Caco-2 (cell line): ENCODE measurements around the gene CLSTN2. TPM values are rescaled to one million over a fixed set of nuclear protein-coding genes. Genes with fewer than 3 reads are reported as not detected.

ENCODE experiments used
- BruUV-seq: library from RNA; stranded (reverse); fragments of 400-500 nt; replicated peaks from 2 replicates; lab custom pipeline; 2021; lab: Mats Ljungman, UMichigan
- CTCF ChIA-PET: fragments of 300-600 bp; sonication (Branson Sonifier 250); formaldehyde crosslinking; loops from one replicate; lab custom pipeline; 2022; ENCODE audit warnings: antibody characterized with exemption; lab: Charles Lee
- POLR2A ChIA-PET: fragments of 300-600 bp; sonication (Branson Sonifier 250); formaldehyde crosslinking; loops from one replicate; lab custom pipeline; 2022; ENCODE audit warnings: antibody characterized with exemption; lab: Charles Lee
- DNase-seq, 2 experiments: peaks; one replicate each; pipeline versions ENCODE4 v3.0.0 to v3.0.0-alpha.2; 2020 to 2022
- H3K27me3 ChIP-seq: replicated peaks from 2 replicates; pipeline ENCODE4 v1.6.0; 2011; ENCODE audit warnings: low read length; ENCODE audit not compliant: control insufficient read depth, insufficient read depth
- H3K36me3 ChIP-seq: 2 replicates; pipeline ENCODE4 v1.5.1; 2011; ENCODE audit warnings: low read length; ENCODE audit not compliant: control insufficient read depth, insufficient read depth
- H3K4me1 ChIP-seq: fragments of 250-450 bp; sonication (Bioruptor Pico); 2 replicates; pipeline ENCODE4 v1.5.1; 2020; ENCODE audit warnings: mild to moderate bottlenecking
- H3K4me3 ChIP-seq: 2 replicates; pipeline ENCODE4 v1.5.1; 2011; ENCODE audit warnings: low read depth, mild to moderate bottlenecking, control low read depth, low read length
- H3K9me3 ChIP-seq: fragments of 250-450 bp; sonication (Bioruptor Pico); 2 replicates; pipeline ENCODE4 v1.5.1; 2020; ENCODE audit warnings: mild to moderate bottlenecking, moderate library complexity
- H3K27ac Mint-ChIP-seq: one replicate; pipeline ENCODE4 v1.8.0; 2022; ENCODE audit warnings: mixed read lengths; ENCODE audit not compliant: unreplicated experiment
- H3K27me3 Mint-ChIP-seq: one replicate; pipeline ENCODE4 v1.8.0; 2022; ENCODE audit warnings: mixed read lengths; ENCODE audit not compliant: insufficient read depth, unreplicated experiment
- H3K36me3 Mint-ChIP-seq: one replicate; pipeline ENCODE4 v1.8.0; 2022; ENCODE audit warnings: mild to moderate bottlenecking, mixed read lengths; ENCODE audit not compliant: insufficient read depth, unreplicated experiment
- H3K4me1 Mint-ChIP-seq: one replicate; pipeline ENCODE4 v1.8.0; 2022; ENCODE audit warnings: low read depth, mixed read lengths; ENCODE audit not compliant: unreplicated experiment
- H3K4me3 Mint-ChIP-seq: one replicate; pipeline ENCODE4 v1.8.0; 2022; ENCODE audit warnings: mild to moderate bottlenecking, moderate library complexity, mixed read lengths; ENCODE audit not compliant: unreplicated experiment
- H3K9me3 Mint-ChIP-seq: one replicate; pipeline ENCODE4 v1.8.0; 2022; ENCODE audit warnings: mixed read lengths; ENCODE audit not compliant: unreplicated experiment
- CTCF ChIP-seq, 2 experiments: fragments of 200-600 bp in 1 of 2; IDR thresholded peaks; 1 replicate in 1 of 2; 2 replicates in 1 of 2; pipeline versions ENCODE4 v1.5.1 to v1.8.0; 2011 to 2022; ENCODE audit warnings: antibody characterized with exemption in 1 of 2, control low read depth in 1 of 2, inconsistent platforms in 1 of 2, low read depth in 1 of 2, low read length in 1 of 2, mild to moderate bottlenecking in 1 of 2, moderate library complexity in 1 of 2; ENCODE audit not compliant: insufficient read depth in 1 of 2, severe bottlenecking in 1 of 2, unreplicated experiment in 1 of 2
- intact Hi-C: fragments of 100-400 bp; cut with micrococcal nuclease; formaldehyde crosslinking; loops from one replicate; pipeline ENCODE4 v1.10.0; 2022; ENCODE audit not compliant: unreplicated experiment
- total RNA-seq: library from RNA; stranded (reverse); gene quantifications from 2 replicates; pipeline ENCODE4 v1.2.3, GENCODE V29; 2022

CLSTN2 gene
- total RNA-seq, 1 experiment from 2014 or later: 26.1 TPM

- H3K27me3 Mint-ChIP-seq: no peaks in the 10 kb centered on the region
- Histone ChIP-seq H3K4me1 (no peaks in the 10 kb centered on the region; the same call in 1 of the 2 replicates), H3K27me3 (no peaks in the 10 kb centered on the region), H3K36me3 (no peaks in the 10 kb centered on the region), H3K4me3 (no peak overlapping the region), H3K9me3 (no peaks in the 10 kb centered on the region)
- H3K4me3 Mint-ChIP-seq: no peak overlapping the region
- ChIA-PET POLR2A (no interaction called here), CTCF (interaction anchor here (0.6 kb wide), 1 partner anchor 285 kb away, joined by 4 read pairs; no protein-coding TSS in a partner anchor)
- no peaks in the 10 kb centered on the region for H3K36me3 Mint-ChIP-seq
- no peaks in the 10 kb centered on the region for H3K4me1 Mint-ChIP-seq
- BruUV-seq: no TSS peak
- intact Hi-C loops: loop anchor here (1.0 to 5.0 kb wide), 2 partner anchors 185 to 311 kb away; no protein-coding TSS in a partner anchor
- TF ChIP-seq CTCF (IDR thresholded peaks at IDR 0.05; ENCODE audit: insufficient read depth in 1 of 2, low read depth in 1 of 2, low read length in 1 of 2, severe bottlenecking in 1 of 2, unreplicated experiment in 1 of 2): peak in 1 of 2 experiments; percentile 17
- H3K27ac Mint-ChIP-seq: no peak overlapping the region
- no peaks in the 10 kb centered on the region for H3K9me3 Mint-ChIP-seq
- DNase-seq: no peak
Observed at GRCh38 chr3:140552403-140552802, 617.4 kb downstream of the CLSTN2 start.

GRCh38 chr3:140552898-140553297, 617.9 kb downstream of the CLSTN2 start:
- no peaks in the 10 kb centered on the region for H3K36me3 ChIP-seq
- no peak for DNase-seq
- TF ChIP-seq CTCF (IDR thresholded peaks at IDR 0.05; ENCODE audit: insufficient read depth in 1 of 2, low read depth in 1 of 2, low read length in 1 of 2, severe bottlenecking in 1 of 2, unreplicated experiment in 1 of 2): no peak
- Mint-ChIP-seq H3K4me3 (no peak overlapping the region), H3K4me1 (no peaks in the 10 kb centered on the region), H3K36me3 (no peaks in the 10 kb centered on the region), H3K27ac (no peak overlapping the region), H3K27me3 (no peaks in the 10 kb centered on the region), H3K9me3 (no peaks in the 10 kb centered on the region)
- H3K9me3 ChIP-seq: no peaks in the 10 kb centered on the region
- no TSS peak for BruUV-seq
- no peak overlapping the region for H3K4me3 ChIP-seq
- POLR2A ChIA-PET: no interaction called here
- H3K4me1 ChIP-seq: no peaks in the 10 kb centered on the region; the same call in 1 of the 2 replicates
- H3K27me3 ChIP-seq: no peaks in the 10 kb centered on the region
- CTCF ChIA-PET: no interaction called here
- intact Hi-C loops: loop anchor here (1.0 to 5.0 kb wide), 2 partner anchors 184 to 310 kb away; no protein-coding TSS in a partner anchor

- no TSS peak for BruUV-seq
- ChIA-PET POLR2A (no interaction called here), CTCF (interaction anchor here (0.6 kb wide), 1 partner anchor 243 kb away, joined by 6 read pairs; no protein-coding TSS in a partner anchor)
- Mint-ChIP-seq H3K4me1 (no peaks in the 10 kb centered on the region), H3K27me3 (no peaks in the 10 kb centered on the region), H3K9me3 (no peaks in the 10 kb centered on the region), H3K27ac (no peak overlapping the region), H3K4me3 (no peak overlapping the region), H3K36me3 (no peaks in the 10 kb centered on the region)
- no peak overlapping the region for H3K4me3 ChIP-seq
- no peak for DNase-seq
- no peaks in the 10 kb centered on the region for H3K36me3 ChIP-seq
- H3K9me3 ChIP-seq: no peaks in the 10 kb centered on the region
- H3K4me1 ChIP-seq: no peaks in the 10 kb centered on the region; the same call in 1 of the 2 replicates
- TF ChIP-seq CTCF (IDR thresholded peaks at IDR 0.05; ENCODE audit: insufficient read depth in 1 of 2, low read depth in 1 of 2, low read length in 1 of 2, severe bottlenecking in 1 of 2, unreplicated experiment in 1 of 2): no peak
- intact Hi-C loops: loop anchor here (5.0 kb wide), 1 partner anchor 184 kb away; no protein-coding TSS in a partner anchor
- no peaks in the 10 kb centered on the region for H3K27me3 ChIP-seq
Observed at GRCh38 chr3:140553591-140553990, 618.6 kb downstream of the CLSTN2 start.
